Left forelimb (tissue), 1 donor: ENCODE measurements around the gene SLC25A20.
"Not testable (repeated sequence)": the region's sequence is repeated elsewhere in the genome, so short reads cannot be mapped to it uniquely, and the experiment has no call there.

ENCODE experiments used
- DNase-seq: peaks from one replicate; pipeline ENCODE4 v3.0.0-alpha.2; 2018; ENCODE audit warnings: low spot score

SLC25A20 gene

GRCh38 chr3:48845170-48845569 is 53.5 kb downstream of the SLC25A20 start:
- no peak for DNase-seq

- no peak for DNase-seq
These were observed 61.5 kb downstream of the SLC25A20 start for GRCh38 chr3:48837163-48837562.

GRCh38 chr3:48835650-48836366 is 62.9 kb downstream of the SLC25A20 start:
- no peak for DNase-seq

- DNase-seq = no peak
These were observed 66.0 kb downstream of the SLC25A20 start for GRCh38 chr3:48832684-48833083.

- DNase-seq = no peak
These were observed 68.0 kb downstream of the SLC25A20 start for GRCh38 chr3:48830715-48831114.

GRCh38 chr3:48829525-48829924 is 69.2 kb downstream of the SLC25A20 start:
- not testable (repeated sequence) for DNase-seq

- not testable (repeated sequence) for DNase-seq
These were observed 70.8 kb downstream of the SLC25A20 start for GRCh38 chr3:48827874-48828273.

- DNase-seq = no peak
These were observed 72.2 kb downstream of the SLC25A20 start for GRCh38 chr3:48826451-48826850.

- DNase-seq = no peak
These were observed 77.9 kb downstream of the SLC25A20 start for GRCh38 chr3:48820612-48821324.

- DNase-seq = no peak
These were observed 79.2 kb downstream of the SLC25A20 start for GRCh38 chr3:48819234-48820221.

GRCh38 chr3:48811524-48811923 is 87.2 kb downstream of the SLC25A20 start:
- no peak for DNase-seq
